GM21360 (cell line): ENCODE data around the gene GJB3.
"Not testable (repeated sequence)": the region's sequence is repeated elsewhere in the genome, so short reads cannot be mapped to it uniquely, and the experiment has no call there.

Experiments
- ATAC-seq: cut with Tn5 transposase; IDR thresholded peaks from one replicate; pipeline ENCODE4 v1.9.1; 2021; ENCODE audit warnings: mild to moderate bottlenecking, moderate library complexity; ENCODE audit not compliant: unreplicated experiment

Gene GJB3

DNA sequence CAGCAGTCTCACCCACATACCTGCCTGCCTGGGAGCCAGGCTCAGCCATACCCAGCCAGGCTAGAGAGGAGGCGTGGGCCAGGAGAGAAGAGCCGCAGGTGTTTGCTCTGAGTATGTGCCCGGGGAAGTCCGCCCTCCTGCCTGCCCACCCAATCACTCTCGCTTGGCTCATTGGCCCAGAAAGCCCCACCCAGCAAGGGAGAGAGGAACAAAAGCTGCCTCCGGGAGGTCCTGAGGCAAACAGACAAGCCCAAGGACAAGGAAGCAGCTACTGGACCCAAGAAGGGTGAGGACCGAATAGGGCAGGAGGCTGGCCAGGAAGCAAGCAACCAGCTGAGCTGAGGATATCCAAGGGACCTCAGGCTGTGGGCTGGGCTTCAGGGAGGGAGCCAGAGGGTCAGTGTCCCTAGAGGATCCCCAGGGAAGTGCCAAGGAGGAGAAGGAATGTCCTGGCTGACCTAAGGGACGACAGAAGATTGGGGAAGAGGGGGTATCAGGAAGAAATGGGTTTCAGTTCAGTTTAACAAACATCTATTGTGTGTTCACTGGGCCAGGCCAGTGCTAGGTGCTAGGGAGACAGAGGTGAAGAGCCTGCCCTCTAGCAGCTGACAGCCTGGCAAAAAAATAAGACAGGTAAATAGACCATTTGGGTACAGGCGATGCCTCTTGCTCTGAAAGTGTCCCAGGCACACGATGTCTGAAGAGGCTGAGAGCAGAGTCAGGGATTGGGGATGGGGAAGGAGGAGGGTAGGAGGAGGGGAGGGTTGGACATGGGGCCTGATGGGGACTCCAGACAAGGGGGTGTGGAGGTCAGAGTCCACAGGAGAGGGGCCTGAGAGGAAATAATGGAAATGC lies 21.3 kb upstream of the GJB3 start, which contains the start of gene GJB4:
GJB4 (plus strand) TSS at position 238 of the 855 bp plus-strand sequence. CDS start 1,515 bp downstream, outside the sequence.
- no peak for ATAC-seq

DNA sequence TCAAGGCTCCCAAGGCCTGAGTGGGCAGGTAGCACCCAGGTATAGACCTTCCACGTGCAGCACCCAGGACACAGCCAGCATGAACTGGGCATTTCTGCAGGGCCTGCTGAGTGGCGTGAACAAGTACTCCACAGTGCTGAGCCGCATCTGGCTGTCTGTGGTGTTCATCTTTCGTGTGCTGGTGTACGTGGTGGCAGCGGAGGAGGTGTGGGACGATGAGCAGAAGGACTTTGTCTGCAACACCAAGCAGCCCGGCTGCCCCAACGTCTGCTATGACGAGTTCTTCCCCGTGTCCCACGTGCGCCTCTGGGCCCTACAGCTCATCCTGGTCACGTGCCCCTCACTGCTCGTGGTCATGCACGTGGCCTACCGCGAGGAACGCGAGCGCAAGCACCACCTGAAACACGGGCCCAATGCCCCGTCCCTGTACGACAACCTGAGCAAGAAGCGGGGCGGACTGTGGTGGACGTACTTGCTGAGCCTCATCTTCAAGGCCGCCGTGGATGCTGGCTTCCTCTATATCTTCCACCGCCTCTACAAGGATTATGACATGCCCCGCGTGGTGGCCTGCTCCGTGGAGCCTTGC lies 19.7 kb upstream of the GJB3 start:
- no peak for ATAC-seq

DNA sequence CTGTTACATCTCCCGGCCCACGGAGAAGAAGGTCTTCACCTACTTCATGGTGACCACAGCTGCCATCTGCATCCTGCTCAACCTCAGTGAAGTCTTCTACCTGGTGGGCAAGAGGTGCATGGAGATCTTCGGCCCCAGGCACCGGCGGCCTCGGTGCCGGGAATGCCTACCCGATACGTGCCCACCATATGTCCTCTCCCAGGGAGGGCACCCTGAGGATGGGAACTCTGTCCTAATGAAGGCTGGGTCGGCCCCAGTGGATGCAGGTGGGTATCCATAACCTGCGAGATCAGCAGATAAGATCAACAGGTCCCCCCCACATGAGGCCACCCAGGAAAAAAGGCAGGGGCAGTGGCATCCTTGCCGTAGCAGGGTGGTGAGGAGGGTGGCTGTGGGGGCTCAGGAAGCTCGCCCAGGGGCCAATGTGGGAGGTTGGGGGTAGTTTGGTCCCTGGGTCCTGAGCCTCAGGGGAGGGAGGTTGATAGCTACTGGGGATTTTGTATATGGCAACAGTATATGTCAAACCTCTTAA lies 19.2 kb upstream of the GJB3 start:
- no peak for ATAC-seq

DNA sequence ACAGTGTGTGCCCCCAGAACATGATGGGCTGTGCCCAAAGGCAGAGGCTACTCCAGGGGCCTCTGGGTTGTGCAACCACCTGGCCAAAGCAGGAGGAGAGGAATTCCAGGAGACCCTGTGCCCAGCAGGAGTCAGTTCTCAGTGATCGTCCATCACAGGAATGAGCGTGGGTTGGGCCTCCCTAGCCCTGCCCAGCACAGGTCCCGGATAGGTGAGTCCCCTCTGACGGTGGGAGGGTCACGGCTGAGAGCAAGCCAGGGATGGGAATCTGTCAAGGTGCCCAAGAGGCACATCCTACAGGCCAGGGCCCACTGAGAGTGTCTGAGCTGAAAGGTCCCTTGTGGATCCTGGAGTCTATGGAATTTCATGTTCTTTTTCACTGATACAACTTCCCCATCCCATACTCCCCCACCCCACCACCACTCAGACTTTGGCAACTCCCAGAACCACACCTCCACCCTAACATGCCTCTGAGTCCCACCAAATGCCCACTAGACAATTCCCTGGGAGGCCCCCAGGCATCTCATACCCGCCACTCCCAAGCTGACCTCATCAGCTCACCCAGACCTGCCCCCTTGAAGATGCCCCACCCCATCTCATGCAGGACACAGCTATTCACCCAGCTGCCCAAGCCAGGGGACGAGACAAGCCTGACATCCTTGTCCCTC lies 18.4 kb upstream of the GJB3 start:
- ATAC-seq: no peak

DNA sequence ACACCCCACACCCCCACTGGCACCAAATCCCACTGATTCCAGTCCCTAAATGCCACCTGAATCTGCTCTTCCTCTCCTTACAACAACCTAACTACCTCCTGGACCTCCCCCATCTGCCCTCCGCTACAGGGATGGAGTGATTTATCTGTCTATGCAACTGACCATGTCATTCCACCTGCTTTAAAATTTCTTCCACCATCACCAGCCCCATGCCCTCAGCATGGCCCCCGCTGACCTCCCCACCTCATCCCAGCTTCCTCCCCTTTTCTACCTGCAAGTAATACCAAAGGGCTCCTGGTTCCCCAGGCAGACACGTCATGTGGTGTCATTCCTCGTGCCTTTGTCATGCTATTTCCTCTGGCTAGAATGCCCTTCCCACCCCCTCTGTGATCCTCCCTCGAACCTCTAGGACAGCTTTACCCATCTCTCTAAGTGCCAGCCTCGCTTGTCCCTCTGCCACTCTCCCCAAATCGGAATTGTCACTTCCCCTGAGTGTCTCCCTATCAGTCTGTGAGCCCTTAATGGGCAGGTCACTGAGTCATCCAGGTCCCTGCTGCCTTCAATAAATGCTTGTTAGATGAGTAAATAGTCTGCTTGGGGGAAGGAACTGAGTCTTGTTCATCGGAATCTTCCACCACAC lies 17.8 kb upstream of the GJB3 start:
- ATAC-seq: no peak

DNA sequence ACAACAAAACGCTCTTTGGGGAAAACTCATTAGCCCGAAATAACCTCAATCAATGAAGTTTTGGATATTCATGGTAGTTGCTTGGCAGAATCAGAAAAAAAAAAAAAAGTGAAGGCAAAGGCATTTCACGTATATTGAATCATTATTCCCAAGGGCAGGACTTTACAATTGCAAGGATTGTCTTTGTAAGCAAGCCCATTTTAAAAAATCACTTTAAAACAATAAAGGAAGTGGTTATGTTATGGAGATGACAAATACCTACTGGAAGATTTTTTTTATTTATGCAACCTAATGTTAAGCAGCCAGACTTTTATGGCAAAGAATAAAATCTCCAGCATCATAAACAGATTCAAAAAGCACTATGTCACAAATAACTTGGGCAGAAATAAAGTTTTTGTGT lies 12.2 kb upstream of the GJB3 start:
- ATAC-seq: no peak

DNA sequence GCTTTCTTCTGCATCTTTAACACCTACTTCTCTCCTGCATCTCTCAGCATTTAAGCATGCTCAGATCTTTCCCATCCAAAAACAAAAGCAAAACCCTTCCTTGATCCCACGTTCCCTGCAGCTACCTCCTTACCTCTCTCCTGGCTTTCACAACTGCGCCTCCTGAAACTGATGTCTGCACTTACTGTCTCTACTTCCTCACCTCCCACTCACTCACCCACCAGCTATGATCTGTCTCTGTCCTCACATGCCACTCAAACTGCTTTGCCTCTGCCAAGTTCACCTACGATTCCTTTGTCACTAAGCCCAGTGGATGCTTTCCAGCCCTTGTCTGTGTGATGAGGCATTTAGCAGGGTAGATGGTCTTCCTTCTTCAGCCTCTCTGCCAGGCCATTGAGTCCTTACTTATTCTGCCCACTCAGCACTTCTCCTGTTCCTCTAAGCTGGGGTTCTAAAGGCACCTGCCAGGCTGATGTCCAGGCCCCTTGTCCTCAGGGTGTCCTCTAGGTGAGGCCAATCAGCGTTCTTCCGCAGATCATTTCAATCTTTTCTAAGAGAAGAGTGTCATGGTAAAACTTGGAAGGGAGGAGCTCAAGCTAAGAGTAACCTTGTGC lies 10.0 kb upstream of the GJB3 start:
- ATAC-seq: no peak

DNA sequence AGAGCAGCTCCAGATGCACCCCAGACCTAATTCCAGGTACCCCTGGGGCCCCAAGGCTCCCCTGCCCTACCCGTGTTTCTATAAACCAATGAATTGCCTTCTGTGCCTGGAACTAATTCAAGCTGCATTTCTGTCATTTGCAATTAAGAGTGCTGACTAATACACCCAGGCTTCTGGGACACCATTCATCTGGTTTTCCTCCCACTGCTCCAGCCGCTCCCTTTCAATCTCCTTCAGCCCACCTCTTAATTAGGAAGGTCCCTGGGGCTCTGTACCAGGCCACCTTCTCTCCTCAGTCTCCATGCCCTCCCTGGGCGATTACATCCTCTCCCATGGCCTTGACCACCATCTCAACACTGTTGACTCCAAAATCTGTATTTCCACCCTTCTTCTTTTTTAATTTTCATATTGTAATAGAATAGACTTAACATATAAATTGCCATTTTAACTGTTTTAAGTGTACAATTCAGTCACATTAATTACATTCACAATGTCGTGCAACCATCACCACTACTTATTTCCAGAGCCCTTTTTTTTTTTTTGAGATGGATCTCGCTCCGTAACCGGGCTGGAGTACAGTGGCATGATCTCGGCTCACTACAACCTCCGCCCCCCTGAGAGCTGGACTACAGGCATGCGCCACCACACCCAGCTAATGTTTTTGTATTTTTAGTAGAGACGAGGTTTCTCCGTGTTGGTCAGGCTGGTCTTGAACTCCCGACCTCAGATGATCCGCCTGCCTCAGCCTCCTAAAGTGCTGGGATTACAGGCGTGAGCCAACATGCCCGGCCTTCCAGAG lies 9.2 kb upstream of the GJB3 start:
- no peak for ATAC-seq

DNA sequence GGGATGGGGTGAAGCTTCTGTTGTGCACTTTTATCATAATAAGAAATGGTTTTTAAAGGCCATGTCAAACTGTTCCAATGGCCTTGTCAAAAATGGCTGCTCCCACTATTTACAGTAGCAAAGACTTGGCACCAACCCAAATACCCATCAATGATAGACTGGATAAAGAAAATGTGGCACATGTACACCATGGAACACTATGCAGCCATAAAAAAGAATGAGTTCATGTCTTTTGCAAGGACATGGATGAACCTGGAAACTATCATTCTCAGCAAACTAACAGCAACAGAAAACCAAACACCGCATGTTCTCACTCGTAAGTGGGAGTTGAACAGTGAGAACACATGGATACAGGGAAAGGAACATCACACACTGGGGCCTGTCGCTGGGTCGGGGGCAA lies 7.9 kb upstream of the GJB3 start:
- ATAC-seq: not testable (repeated sequence)

DNA sequence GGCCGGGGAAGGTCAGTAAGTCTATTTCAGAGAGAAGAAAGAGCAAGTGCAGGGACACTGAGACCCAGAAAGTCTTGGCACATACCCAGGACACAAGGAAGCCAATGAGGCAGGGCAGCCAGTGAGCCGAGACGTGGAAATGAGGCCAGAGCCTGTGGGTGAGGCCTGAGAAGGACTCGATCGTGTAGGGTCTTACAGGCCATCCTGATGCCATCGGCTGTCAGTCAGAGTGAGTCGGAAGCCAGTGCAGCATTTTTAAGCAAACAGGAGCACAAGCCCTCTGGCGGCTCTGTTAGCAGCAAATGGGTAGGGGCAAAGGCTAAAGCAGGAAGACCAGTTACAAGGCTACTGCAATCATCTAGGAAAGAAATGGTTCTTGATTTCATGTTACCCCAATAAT lies 6.1 kb upstream of the GJB3 start:
- no peak for ATAC-seq

DNA sequence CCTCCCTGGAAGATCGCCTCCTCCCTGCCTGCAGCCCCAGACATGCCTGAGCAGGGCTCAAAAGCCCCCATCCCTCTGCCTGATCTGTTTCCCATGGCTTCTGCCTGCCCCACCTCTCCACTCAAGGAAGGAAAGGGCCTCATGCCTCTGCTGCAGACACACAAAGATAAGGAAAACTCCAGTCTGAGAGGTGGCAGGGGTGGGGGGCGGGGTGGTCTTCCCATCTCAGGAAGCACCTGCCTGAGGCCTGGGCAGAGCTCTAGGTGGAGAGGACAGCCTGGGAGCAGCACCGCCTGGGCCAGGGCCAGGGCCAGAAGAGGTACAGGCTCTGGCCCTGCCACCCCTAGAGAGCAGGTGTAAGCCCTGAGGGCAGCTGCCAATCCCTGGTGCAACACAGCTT lies 4.1 kb upstream of the GJB3 start:
- no peak for ATAC-seq

DNA sequence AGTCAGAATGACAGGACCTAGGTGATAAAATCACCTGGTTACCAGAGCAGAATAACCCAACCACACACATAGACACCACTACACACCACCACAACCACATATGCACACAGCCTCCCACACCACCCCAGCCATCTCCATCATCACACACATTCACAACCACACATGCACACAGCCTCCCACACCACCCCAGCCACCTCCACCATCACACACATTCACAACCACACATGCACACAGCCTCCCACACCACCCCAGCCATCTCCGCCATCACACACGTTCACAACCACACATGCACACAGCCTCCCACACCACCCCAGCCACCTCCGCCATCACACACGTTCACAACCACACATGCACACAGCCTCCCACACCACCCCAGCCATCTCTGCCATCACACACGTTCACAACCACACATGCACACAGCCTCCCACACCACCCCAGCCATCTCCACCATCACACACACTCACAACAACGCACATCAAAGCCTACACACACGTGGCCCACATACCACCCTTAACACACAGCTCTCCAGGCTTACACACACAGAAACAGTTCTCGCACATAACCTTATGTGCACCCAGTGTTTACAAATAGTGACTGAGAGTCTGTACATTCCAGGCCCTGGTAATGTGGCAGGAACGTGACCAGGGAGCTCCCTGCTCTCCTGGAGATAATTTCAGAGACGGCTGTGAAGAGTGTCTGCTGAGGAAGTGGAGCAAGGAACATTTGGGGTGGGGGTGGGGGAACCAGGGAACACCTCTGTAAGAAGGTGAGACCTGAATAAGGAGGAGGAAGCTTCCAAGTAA lies 3.3 kb upstream of the GJB3 start:
- ATAC-seq: no peak

DNA sequence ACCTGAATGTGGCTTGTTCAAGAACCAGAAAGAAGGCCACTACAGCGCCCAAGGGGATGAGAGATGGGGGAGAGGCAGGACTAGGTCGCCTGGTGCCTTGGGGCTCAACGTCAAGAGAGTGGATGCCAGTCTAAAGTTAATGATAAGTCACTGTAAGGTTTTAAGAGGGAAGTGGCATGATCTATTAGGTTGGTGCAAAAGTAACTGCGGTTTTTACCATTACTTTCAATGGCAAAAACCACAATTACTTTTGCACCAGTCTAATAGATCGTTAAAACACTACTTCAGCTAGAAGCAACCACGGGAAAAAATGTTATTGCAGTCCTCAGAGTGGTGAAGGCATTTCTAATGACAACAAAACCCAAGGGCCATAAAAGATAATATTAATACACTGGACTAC lies 2.6 kb upstream of the GJB3 start:
- ATAC-seq: no peak

DNA sequence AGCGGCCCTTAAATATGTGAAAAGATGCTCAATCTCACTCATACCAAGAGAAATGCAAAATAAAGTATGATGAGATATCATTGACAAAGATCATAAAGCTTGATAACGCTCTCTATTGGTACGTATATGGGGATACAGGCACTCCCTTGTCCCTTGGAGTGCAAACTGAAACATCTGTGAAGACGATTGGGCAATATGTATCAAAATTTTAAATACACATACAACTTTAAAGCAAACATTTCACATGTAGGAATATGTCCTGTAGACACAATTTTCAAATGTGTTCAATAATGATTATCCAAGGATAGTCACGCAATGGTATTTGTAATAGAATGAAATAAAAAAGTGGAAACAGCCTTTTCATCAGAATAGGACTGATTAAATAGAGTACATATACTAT lies 2.0 kb upstream of the GJB3 start:
- no peak for ATAC-seq

DNA sequence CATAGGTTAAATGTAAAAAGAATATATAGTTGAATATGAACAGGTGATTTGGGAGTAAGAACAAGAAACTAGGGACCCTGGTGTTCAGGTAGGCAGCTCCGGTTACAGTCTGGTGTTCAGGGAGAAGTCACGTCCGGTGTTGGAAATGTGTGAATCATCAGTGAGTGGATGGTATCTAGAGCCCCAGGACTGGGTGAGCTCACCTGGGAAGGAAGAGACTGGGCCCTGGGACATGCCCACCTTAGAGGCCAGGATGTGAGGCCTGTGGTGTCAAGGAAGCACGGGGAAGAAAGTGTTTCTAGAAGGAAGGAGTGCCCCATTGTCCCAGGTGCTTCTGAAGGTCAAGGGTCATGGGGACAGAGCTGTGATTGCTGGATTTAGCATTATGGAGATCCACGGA lies 1.5 kb upstream of the GJB3 start:
- no peak for ATAC-seq

DNA sequence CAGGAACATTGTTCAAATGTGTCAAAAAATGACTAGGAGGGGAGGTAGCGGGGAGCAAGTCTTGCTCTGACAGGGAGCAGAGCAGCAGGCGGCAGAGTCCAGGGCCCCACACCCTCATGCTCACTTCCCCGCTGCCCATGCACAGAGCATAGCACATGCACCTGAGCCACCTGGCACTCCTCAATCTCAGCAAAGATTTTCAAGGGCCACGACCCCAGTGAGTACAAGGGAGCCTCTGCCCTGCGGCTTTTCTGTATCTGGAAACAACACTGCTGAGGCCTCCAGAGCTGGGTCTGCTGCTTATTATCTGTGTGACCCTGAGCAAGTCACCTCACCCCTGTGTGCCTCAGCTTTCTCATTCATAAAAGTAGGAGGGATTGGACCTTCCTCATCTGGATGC lies 1.1 kb upstream of the GJB3 start:
- no peak for ATAC-seq

DNA sequence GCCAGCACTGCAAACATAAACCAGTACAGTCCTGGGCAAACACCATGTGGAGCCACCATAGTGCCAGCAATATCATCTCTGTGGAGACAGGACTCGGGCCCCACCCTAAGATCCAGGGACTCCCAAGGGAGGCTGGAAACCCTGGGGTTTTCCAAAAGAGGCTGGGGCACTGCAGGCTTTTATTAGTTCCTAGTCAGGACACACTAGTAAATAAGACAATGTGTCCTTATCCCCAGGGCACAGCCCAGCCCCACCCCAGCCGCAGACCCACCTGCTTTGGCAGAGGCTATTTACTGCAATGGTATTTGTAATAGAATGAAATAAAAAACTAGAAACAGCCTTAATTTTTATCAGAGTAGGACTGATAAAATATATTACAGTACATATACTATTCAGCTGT lies 486 bp upstream of the GJB3 start:
- ATAC-seq: no peak

DNA sequence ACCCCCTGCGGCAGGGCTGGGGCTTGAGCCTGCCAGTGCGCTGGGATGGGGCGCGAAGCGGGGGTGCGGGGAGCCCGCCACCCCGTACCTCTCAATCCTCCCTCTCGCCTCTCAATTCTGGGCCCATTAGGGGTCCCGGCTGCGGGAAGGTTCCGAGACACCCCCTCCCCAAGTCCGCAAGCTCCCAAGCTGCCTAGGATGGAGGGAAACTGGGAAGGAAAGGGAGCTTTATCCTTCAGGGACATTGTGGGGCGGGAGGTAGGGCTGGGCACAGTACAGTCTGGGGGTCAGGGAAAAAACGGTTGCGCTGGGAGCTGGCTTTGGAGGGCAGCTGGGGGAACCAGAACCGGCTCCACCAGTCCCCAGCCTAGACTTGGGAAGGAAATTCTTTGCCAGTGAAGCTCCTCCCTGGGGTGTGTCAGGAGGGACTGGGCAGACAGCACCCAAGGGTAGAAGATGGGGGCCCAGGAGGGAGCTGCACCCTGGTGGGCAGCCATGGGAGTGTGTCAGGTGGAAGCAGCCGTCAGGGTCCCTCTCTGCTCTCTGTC lies 904 bp downstream of the GJB3 start:
- ATAC-seq: no peak

DNA sequence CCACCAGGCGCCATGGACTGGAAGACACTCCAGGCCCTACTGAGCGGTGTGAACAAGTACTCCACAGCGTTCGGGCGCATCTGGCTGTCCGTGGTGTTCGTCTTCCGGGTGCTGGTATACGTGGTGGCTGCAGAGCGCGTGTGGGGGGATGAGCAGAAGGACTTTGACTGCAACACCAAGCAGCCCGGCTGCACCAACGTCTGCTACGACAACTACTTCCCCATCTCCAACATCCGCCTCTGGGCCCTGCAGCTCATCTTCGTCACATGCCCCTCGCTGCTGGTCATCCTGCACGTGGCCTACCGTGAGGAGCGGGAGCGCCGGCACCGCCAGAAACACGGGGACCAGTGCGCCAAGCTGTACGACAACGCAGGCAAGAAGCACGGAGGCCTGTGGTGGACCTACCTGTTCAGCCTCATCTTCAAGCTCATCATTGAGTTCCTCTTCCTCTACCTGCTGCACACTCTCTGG lies 3.8 kb downstream of the GJB3 start:
- no peak for ATAC-seq
